Measurements from ENCODE around the gene FN1. TPM values are rescaled to one million over a fixed set of nuclear protein-coding genes. Genes with fewer than 3 reads are reported as not detected.

Gene FN1
- total and polyA plus RNA-seq, 2 experiments from 2014 or later: 240 to 241 TPM

DNA sequence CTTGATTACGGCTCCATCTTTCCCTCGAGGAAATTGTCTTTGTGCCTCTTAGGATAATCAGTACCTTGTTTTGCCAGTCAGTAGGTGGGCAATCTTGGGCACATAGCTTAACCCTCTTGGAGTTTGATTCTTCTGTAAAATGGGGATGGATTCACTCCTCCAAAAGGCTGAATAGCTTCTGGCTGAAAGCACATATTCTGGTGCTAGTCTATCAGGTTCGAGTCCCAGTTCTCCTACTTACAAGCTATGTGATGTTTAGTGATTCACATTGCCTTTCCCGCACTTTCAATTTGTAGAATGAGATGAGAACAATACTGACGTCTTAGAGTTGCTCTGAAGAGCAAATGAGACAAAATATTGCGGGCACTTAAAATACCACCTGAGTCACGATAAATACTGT is 80.1 kb downstream of the FN1 start:
- TF ChIP-seq CTCF (IDR thresholded peaks at IDR 0.05; ENCODE audit: low read depth, low read length): no peak
- DNase-seq (ENCODE audit: low read depth in 1 of 2, low spot score in 1 of 2): peak in 1 of 2 donors; percentile 75
- peaks cover 9% of the 10 kb centered on the region for H3K36me3 ChIP-seq
- peaks cover 2% of the 10 kb centered on the region for H3K4me1 ChIP-seq (ENCODE audit: low read depth)
- H3K4me3 ChIP-seq: no peak overlapping the region
- no peaks in the 10 kb centered on the region for H3K9me3 ChIP-seq (ENCODE audit: low read depth)
- no peaks in the 10 kb centered on the region for H3K27me3 ChIP-seq
- no peak overlapping the region for H3K27ac ChIP-seq

DNA sequence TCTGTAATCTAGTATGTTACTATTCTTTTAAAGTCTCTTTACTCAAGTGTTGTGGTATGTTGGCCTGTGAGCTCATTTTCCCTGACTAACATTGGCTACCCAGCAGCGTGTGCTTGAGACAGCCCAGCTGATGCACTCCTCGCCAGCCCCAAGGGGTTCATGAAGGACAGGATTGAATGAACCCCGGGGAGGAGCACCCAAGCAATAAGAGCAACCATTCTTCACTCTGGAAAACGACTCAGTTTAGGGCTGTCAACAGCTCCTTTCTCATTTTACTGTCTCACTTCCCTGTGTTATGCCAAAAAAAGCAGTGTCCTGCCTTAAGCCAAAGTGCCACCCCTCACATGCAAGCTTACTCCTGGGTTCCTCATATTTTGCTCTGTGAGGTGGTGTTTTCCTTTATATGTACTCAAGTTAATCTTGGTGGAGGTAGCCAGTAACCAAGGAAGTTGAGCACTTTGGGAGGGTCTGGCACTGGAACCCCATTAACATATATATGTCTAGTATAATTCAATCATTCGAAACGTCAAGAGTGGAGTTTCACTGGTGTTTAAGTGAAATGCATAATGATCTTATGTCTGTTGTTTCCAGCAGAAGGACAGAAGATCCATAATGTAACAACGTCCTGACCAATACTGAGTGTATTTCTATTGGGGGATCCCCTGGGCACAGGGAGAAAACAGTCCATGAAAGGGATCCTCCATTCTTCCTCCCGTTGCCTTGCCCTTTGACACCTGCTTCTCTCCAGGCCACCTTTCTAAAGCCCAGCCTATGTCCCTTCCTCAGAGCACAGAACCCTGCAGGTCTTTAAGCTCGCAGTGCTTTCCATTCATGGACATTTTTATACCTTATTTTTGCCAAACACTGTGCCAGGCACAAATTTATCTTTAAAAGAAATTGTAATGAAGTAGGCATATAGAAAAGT is 80.8 kb downstream of the FN1 start:
- Histone ChIP-seq H3K4me3 (no peak overlapping the region), H3K27me3 (no peaks in the 10 kb centered on the region), H3K36me3 (peaks cover 5% of the 10 kb centered on the region), H3K4me1 (ENCODE audit: low read depth) (peaks cover 2% of the 10 kb centered on the region), H3K9me3 (ENCODE audit: low read depth) (no peaks in the 10 kb centered on the region), H3K27ac (no peak overlapping the region)
- DNase-seq (ENCODE audit: low read depth in 1 of 2, low spot score in 1 of 2): peak in 1 of 2 donors; percentile 80
- TF ChIP-seq CTCF (IDR thresholded peaks at IDR 0.05; ENCODE audit: low read depth, low read length): no peak

GRCh38 chr2:215352602-215353001 is 83.3 kb downstream of the FN1 start:
- no peak overlapping the region for H3K27ac ChIP-seq
- no peaks in the 10 kb centered on the region for H3K9me3 ChIP-seq (ENCODE audit: low read depth)
- no peak for TF ChIP-seq CTCF (IDR thresholded peaks at IDR 0.05; ENCODE audit: low read depth, low read length)
- H3K4me3 ChIP-seq: no peak overlapping the region
- H3K27me3 ChIP-seq: no peaks in the 10 kb centered on the region
- peaks cover 2% of the 10 kb centered on the region for H3K4me1 ChIP-seq (ENCODE audit: low read depth)
- DNase-seq (ENCODE audit: low read depth in 1 of 2, low spot score in 1 of 2): peak in 1 of 2 donors; percentile 39
- H3K36me3 ChIP-seq: peaks cover 7% of the 10 kb centered on the region

- Histone ChIP-seq H3K4me3 (no peak overlapping the region), H3K36me3 (peaks cover 26% of the 10 kb centered on the region), H3K27ac (no peak overlapping the region), H3K9me3 (ENCODE audit: low read depth) (no peaks in the 10 kb centered on the region), H3K27me3 (no peaks in the 10 kb centered on the region), H3K4me1 (ENCODE audit: low read depth) (no peaks in the 10 kb centered on the region)
- DNase-seq (ENCODE audit: low read depth in 1 of 2, low spot score in 1 of 2): no peak
- TF ChIP-seq CTCF (IDR thresholded peaks at IDR 0.05; ENCODE audit: low read depth, low read length): no peak
These were observed 88.0 kb downstream of the FN1 start for GRCh38 chr2:215347878-215348277.

DNA sequence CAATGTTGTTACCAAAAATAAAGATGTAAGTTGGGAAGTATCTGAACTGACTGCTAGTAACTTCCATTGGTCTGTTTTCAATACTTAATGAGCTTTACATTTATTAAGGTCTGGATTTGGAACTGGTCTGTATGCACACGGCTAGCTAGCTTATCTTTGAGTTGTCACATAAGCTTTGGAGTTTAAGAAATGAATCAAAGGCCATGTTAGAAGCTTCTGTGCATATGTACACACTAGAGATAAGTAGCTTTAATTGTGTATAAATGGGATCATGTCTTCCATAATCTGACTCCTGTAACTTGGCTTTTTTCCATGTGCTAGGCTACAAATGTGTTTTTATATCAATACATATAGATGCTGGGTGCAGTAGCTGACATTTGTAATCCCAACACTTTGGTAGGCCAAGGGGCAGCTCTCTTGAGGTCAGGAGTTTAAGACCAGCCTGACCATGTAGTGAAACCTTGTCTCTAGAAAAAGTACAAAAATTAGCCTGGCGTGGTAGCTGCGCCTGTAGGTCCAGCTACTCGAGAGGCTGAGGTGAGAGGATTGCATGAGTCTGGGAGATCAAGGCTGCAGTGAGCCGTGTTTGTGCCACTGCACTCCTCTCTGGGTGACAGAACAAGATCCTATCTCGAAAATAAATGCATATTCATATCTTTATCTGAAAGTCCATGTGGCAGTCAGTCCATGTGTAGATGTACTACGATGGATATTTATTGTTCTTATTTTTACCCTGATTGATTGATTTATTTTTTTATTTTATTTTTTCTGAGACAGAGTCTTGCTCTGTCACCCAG is 96.8 kb downstream of the FN1 start:
- DNase-seq (ENCODE audit: low read depth in 1 of 2, low spot score in 1 of 2): no peak
- Histone ChIP-seq H3K4me3 (no peak overlapping the region), H3K4me1 (ENCODE audit: low read depth) (no peaks in the 10 kb centered on the region), H3K9me3 (ENCODE audit: low read depth) (no peaks in the 10 kb centered on the region), H3K27ac (no peak overlapping the region), H3K27me3 (no peaks in the 10 kb centered on the region), H3K36me3 (peaks cover 29% of the 10 kb centered on the region)
- no peak for TF ChIP-seq CTCF (IDR thresholded peaks at IDR 0.05; ENCODE audit: low read depth, low read length)
